Measurements from ENCODE around the gene SETX.

GRCh38 chr9:132226571-132227430 is 128.0 kb downstream of the SETX start:
- TF ChIP-seq EZH2phosphoT487 (IDR thresholded peaks at IDR 0.05), result no peak
- no peak for TF ChIP-seq CTCF (IDR thresholded peaks at IDR 0.05)
- TF ChIP-seq EZH2 (IDR thresholded peaks at IDR 0.05), result no peak
